ENCODE measurements around the gene ACSL3.

DNA sequence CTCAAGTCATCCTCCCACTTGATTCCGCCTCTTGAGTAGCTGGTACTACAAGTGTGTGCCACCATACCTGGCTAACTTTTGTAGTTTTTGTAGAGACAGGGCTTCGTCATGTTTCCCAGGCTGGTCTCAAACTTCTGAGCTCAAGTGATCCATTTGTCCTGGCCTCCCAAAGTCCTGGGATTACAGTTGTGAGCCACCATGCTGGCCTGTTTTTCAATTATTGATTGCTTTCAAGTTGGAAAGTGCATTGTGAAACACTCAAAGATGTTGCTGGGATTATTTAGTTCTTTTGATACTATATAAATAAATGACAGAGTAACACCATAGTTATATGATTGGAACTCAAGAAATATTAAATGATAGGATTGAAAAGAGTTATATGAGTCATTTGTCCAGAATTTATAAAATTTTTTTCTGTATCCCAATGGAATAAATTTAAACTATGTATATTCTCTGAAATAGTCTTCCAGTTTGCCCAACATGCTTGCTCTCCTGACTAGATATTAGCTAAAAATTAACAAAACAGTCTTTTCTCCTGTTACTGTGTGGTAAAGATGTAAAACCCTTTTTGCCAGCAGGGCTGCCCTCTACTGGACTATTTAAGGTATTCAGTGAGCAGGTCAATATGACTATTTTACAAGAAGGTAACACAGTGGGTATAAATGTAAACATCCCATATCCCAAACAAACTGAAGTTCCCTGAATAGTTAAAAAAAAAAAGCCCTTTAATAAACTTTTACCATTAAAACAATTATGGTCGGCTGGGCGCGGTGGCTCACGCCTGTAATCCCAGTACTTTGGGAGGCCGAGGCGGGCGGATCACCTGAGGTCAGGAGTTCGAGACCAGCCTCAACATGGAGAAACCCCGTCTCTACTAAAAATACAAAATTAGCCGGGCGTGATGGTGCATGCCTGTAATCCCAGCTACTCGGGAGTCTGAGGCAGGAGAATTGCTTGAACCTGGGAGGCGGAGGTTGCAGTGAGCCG lies 42.7 kb downstream of the ACSL3 start:
- TF ChIP-seq EZH2phosphoT487 (IDR thresholded peaks at IDR 0.05; ENCODE audit: borderline replicate concordance): no peak
- TF ChIP-seq, protein P1, sequence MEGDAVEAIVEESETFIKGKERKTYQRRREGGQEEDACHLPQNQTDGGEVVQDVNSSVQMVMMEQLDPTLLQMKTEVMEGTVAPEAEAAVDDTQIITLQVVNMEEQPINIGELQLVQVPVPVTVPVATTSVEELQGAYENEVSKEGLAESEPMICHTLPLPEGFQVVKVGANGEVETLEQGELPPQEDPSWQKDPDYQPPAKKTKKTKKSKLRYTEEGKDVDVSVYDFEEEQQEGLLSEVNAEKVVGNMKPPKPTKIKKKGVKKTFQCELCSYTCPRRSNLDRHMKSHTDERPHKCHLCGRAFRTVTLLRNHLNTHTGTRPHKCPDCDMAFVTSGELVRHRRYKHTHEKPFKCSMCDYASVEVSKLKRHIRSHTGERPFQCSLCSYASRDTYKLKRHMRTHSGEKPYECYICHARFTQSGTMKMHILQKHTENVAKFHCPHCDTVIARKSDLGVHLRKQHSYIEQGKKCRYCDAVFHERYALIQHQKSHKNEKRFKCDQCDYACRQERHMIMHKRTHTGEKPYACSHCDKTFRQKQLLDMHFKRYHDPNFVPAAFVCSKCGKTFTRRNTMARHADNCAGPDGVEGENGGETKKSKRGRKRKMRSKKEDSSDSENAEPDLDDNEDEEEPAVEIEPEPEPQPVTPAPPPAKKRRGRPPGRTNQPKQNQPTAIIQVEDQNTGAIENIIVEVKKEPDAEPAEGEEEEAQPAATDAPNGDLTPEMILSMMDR (conservative IDR thresholded peaks at IDR 0.05; ENCODE audit: low read length): peak; percentile 77

Data from Loucy (cell line).